ENCODE measurements around the gene OGDHL. TPM values are rescaled to one million over a fixed set of nuclear protein-coding genes. Genes with fewer than 3 reads are reported as not detected.

The OGDHL gene
- total RNA-seq, 2 experiments from 2014 or later: 0.10 TPM; not detected in 1

- ChIA-PET POLR2A (interaction anchor here (1.0 kb wide), 1 partner anchor 18 kb away, joined by 3 read pairs; no protein-coding TSS in a partner anchor), CTCF (no interaction called here)
- no peak overlapping the region for H3K27ac Mint-ChIP-seq
- DNase-seq (peak; percentile 13), ATAC-seq (no peak)
- no peak overlapping the region for H3K4me3 Mint-ChIP-seq
- no peaks in the 10 kb centered on the region for H3K9me3 Mint-ChIP-seq (ENCODE audit: insufficient read depth)
- no peaks in the 10 kb centered on the region for H3K36me3 Mint-ChIP-seq (ENCODE audit: low read depth)
- no peaks in the 10 kb centered on the region for H3K27me3 Mint-ChIP-seq (ENCODE audit: low read depth)
- H3K4me1 Mint-ChIP-seq (ENCODE audit: low read depth): no peaks in the 10 kb centered on the region
Observed at GRCh38 chr10:49744091-49744685, 17.9 kb downstream of the OGDHL start.

- ATAC-seq (no peak), DNase-seq (peak; percentile 14)
- ChIA-PET CTCF (interaction anchor here (1.1 kb wide), 1 partner anchor 149 kb away, joined by 4 read pairs; no protein-coding TSS in a partner anchor), POLR2A (interaction anchor here (1.0 kb wide), 1 partner anchor 18 kb away, joined by 3 read pairs; no protein-coding TSS in a partner anchor)
- H3K4me3 Mint-ChIP-seq: no peak overlapping the region
- no peaks in the 10 kb centered on the region for H3K4me1 Mint-ChIP-seq (ENCODE audit: low read depth)
- no peaks in the 10 kb centered on the region for H3K36me3 Mint-ChIP-seq (ENCODE audit: low read depth)
- H3K27me3 Mint-ChIP-seq (ENCODE audit: low read depth): no peaks in the 10 kb centered on the region
- no peak overlapping the region for H3K27ac Mint-ChIP-seq
- H3K9me3 Mint-ChIP-seq (ENCODE audit: insufficient read depth): no peaks in the 10 kb centered on the region
Observed at GRCh38 chr10:49743464-49744075, 18.6 kb downstream of the OGDHL start.

- Mint-ChIP-seq H3K27me3 (ENCODE audit: low read depth) (no peaks in the 10 kb centered on the region), H3K9me3 (ENCODE audit: insufficient read depth) (no peaks in the 10 kb centered on the region), H3K36me3 (ENCODE audit: low read depth) (no peaks in the 10 kb centered on the region), H3K27ac (no peak overlapping the region), H3K4me3 (no peak overlapping the region), H3K4me1 (ENCODE audit: low read depth) (no peaks in the 10 kb centered on the region)
- DNase-seq (peak; percentile 17), ATAC-seq (no peak)
- POLR2A ChIA-PET: interaction anchor here (1.0 kb wide), 1 partner anchor 17 kb away, joined by 3 read pairs; no protein-coding TSS in a partner anchor
- CTCF ChIA-PET: interaction anchor here (1.1 kb wide), 1 partner anchor 148 kb away, joined by 4 read pairs; no protein-coding TSS in a partner anchor
Observed at GRCh38 chr10:49742683-49743463, 19.2 kb downstream of the OGDHL start.

- ATAC-seq (peak; percentile 45), DNase-seq (peak; percentile 20)
- H3K27ac Mint-ChIP-seq: no peak overlapping the region
- no peaks in the 10 kb centered on the region for H3K9me3 Mint-ChIP-seq (ENCODE audit: insufficient read depth)
- ChIA-PET CTCF (no interaction called here), POLR2A (no interaction called here)
- no peaks in the 10 kb centered on the region for H3K27me3 Mint-ChIP-seq (ENCODE audit: low read depth)
- H3K4me3 Mint-ChIP-seq: no peak overlapping the region
- no peaks in the 10 kb centered on the region for H3K36me3 Mint-ChIP-seq (ENCODE audit: low read depth)
- H3K4me1 Mint-ChIP-seq (ENCODE audit: low read depth): no peaks in the 10 kb centered on the region
Observed at GRCh38 chr10:49741108-49741995, 20.8 kb downstream of the OGDHL start.

- Mint-ChIP-seq H3K27ac (no peak overlapping the region), H3K36me3 (ENCODE audit: low read depth) (no peaks in the 10 kb centered on the region), H3K4me1 (ENCODE audit: low read depth) (no peaks in the 10 kb centered on the region), H3K27me3 (ENCODE audit: low read depth) (no peaks in the 10 kb centered on the region), H3K9me3 (ENCODE audit: insufficient read depth) (no peaks in the 10 kb centered on the region), H3K4me3 (no peak overlapping the region)
- ATAC-seq: no peak
- POLR2A ChIA-PET: no interaction called here
- DNase-seq: peak; percentile 18
- CTCF ChIA-PET: no interaction called here
Observed at GRCh38 chr10:49740346-49741107, 21.6 kb downstream of the OGDHL start.

- no peak overlapping the region for H3K4me3 Mint-ChIP-seq
- no peaks in the 10 kb centered on the region for H3K9me3 Mint-ChIP-seq (ENCODE audit: insufficient read depth)
- no peak overlapping the region for H3K27ac Mint-ChIP-seq
- DNase-seq (peak; percentile 16), ATAC-seq (no peak)
- POLR2A ChIA-PET: no interaction called here
- no peaks in the 10 kb centered on the region for H3K4me1 Mint-ChIP-seq (ENCODE audit: low read depth)
- no peaks in the 10 kb centered on the region for H3K27me3 Mint-ChIP-seq (ENCODE audit: low read depth)
- CTCF ChIA-PET: no interaction called here
- no peaks in the 10 kb centered on the region for H3K36me3 Mint-ChIP-seq (ENCODE audit: low read depth)
Observed at GRCh38 chr10:49739426-49739825, 22.7 kb downstream of the OGDHL start.

- CTCF ChIA-PET: no interaction called here
Observed at GRCh38 chr10:49738616-49739360, 23.3 kb downstream of the OGDHL start.

GRCh38 chr10:49737474-49738201 is 24.5 kb downstream of the OGDHL start:
- no peak overlapping the region for H3K4me3 Mint-ChIP-seq
- no peaks in the 10 kb centered on the region for H3K36me3 Mint-ChIP-seq (ENCODE audit: low read depth)
- ChIA-PET CTCF (no interaction called here), POLR2A (no interaction called here)
- no peak overlapping the region for H3K27ac Mint-ChIP-seq
- no peaks in the 10 kb centered on the region for H3K27me3 Mint-ChIP-seq (ENCODE audit: low read depth)
- peak; percentile 11 for DNase-seq
- no peaks in the 10 kb centered on the region for H3K9me3 Mint-ChIP-seq (ENCODE audit: insufficient read depth)
- ATAC-seq: no peak
- no peaks in the 10 kb centered on the region for H3K4me1 Mint-ChIP-seq (ENCODE audit: low read depth)

More at GRCh38 chr10:49738616-49739360, 23.3 kb downstream of the OGDHL start:
- ATAC-seq (no peak), DNase-seq (peak; percentile 18)
- POLR2A ChIA-PET: no interaction called here
- Mint-ChIP-seq H3K4me3 (no peak overlapping the region), H3K4me1 (ENCODE audit: low read depth) (no peaks in the 10 kb centered on the region), H3K27me3 (ENCODE audit: low read depth) (no peaks in the 10 kb centered on the region), H3K36me3 (ENCODE audit: low read depth) (no peaks in the 10 kb centered on the region), H3K27ac (no peak overlapping the region), H3K9me3 (ENCODE audit: insufficient read depth) (no peaks in the 10 kb centered on the region)

GRCh38 chr10:49736564-49737113 is 25.5 kb downstream of the OGDHL start:
- ChIA-PET POLR2A (no interaction called here), CTCF (no interaction called here)
- H3K36me3 Mint-ChIP-seq (ENCODE audit: low read depth): no peaks in the 10 kb centered on the region
- H3K4me3 Mint-ChIP-seq: no peak overlapping the region
- no peaks in the 10 kb centered on the region for H3K27me3 Mint-ChIP-seq (ENCODE audit: low read depth)
- H3K4me1 Mint-ChIP-seq (ENCODE audit: low read depth): no peaks in the 10 kb centered on the region
- ATAC-seq: no peak
- no peak for DNase-seq
- H3K27ac Mint-ChIP-seq: no peak overlapping the region
- H3K9me3 Mint-ChIP-seq (ENCODE audit: insufficient read depth): no peaks in the 10 kb centered on the region
